A673 (cell line): ENCODE data around the gene RBFOX1. TPM values are rescaled to one million over a fixed set of nuclear protein-coding genes. Genes with fewer than 3 reads are reported as not detected.

Experiments used
- BruUV-seq: library from RNA; stranded (reverse); fragments of 400-500 nt; replicated peaks from 2 replicates; lab custom pipeline; 2021; lab: Mats Ljungman, UMichigan
- CTCF ChIA-PET: fragments of 300-600 bp; sonication (Branson Sonifier 250); formaldehyde crosslinking; loops from one replicate; lab custom pipeline; 2022; ENCODE audit warnings: antibody characterized with exemption; lab: Charles Lee
- POLR2A ChIA-PET: fragments of 300-600 bp; sonication (Branson Sonifier 250); formaldehyde crosslinking; loops from one replicate; lab custom pipeline; 2022; ENCODE audit warnings: antibody characterized with exemption; ENCODE audit not compliant: low non-redundant PET; lab: Charles Lee
- DNase-seq: peaks from one replicate; pipeline ENCODE4 v3.0.0-alpha.2; 2015; ENCODE audit warnings: low spot score
- H3K27ac ChIP-seq: fragments of 200-600 bp; sonication (generic); 2 replicates; pipeline ENCODE4 v1.5.1; 2016; ENCODE audit warnings: mixed run types, low read depth, mild to moderate bottlenecking, mixed read lengths, antibody characterized with exemption, low read length; ENCODE audit not compliant: poor library complexity, severe bottlenecking
- H3K27me3 ChIP-seq: fragments of 200-600 bp; sonication (generic); replicated peaks from 2 replicates; pipeline ENCODE4 v1.6.1; 2017; ENCODE audit warnings: mixed run types, low read depth, mild to moderate bottlenecking, mixed read lengths, antibody characterized with exemption, low read length; ENCODE audit not compliant: insufficient read depth, poor library complexity
- H3K36me3 ChIP-seq: fragments of 200-600 bp; sonication (generic); 2 replicates; pipeline ENCODE4 v1.6.1; 2016; ENCODE audit warnings: mixed run types, mild to moderate bottlenecking, mixed read lengths, antibody characterized with exemption, low read length; ENCODE audit not compliant: insufficient read depth, poor library complexity, severe bottlenecking
- H3K4me1 ChIP-seq: fragments of 200-600 bp; sonication (generic); 2 replicates; pipeline ENCODE4 v1.6.1; 2017; ENCODE audit warnings: mixed run types, mild to moderate bottlenecking, mixed read lengths, antibody characterized with exemption, low read length; ENCODE audit not compliant: insufficient read depth, poor library complexity, severe bottlenecking
- H3K4me3 ChIP-seq: fragments of 200-600 bp; sonication (generic); 2 replicates; pipeline ENCODE4 v1.5.1; 2016; ENCODE audit warnings: low read depth, mixed run types, mild to moderate bottlenecking, mixed read lengths, low read length; ENCODE audit not compliant: poor library complexity, severe bottlenecking
- H3K9me3 ChIP-seq: fragments of 200-600 bp; sonication (generic); 2 replicates; pipeline ENCODE4 v1.6.1; 2016; ENCODE audit warnings: mixed run types, low read depth, mild to moderate bottlenecking, mixed read lengths, antibody characterized with exemption, low read length; ENCODE audit not compliant: poor library complexity, severe bottlenecking
- CTCF ChIP-seq: fragments of 300-800, 200-600 bp; sonication (generic); conservative IDR thresholded peaks from 2 replicates; pipeline ENCODE4 v1.5.1; 2017; ENCODE audit warnings: low read depth, mild to moderate bottlenecking, antibody characterized with exemption, low read length, moderate library complexity, mixed read lengths
- EZH2 ChIP-seq: fragments of 200-600 bp; sonication (generic); IDR thresholded peaks from 2 replicates; pipeline ENCODE4 v1.6.1; 2017; ENCODE audit warnings: borderline replicate concordance, low read depth, mild to moderate bottlenecking, mixed read lengths, antibody characterized with exemption, low read length; ENCODE audit not compliant: poor library complexity, severe bottlenecking
- intact Hi-C: fragments of 100-400 bp; cut with micrococcal nuclease; formaldehyde crosslinking; loops from one replicate; pipeline ENCODE4 v1.10.0; 2022; ENCODE audit not compliant: unreplicated experiment
- total RNA-seq: library from RNA; stranded (reverse); gene quantifications from 2 replicates; pipeline ENCODE4 v1.2.3, GENCODE V29; 2021

RBFOX1 gene
- total RNA-seq, 1 experiment from 2014 or later, result 1.8 TPM

DNA sequence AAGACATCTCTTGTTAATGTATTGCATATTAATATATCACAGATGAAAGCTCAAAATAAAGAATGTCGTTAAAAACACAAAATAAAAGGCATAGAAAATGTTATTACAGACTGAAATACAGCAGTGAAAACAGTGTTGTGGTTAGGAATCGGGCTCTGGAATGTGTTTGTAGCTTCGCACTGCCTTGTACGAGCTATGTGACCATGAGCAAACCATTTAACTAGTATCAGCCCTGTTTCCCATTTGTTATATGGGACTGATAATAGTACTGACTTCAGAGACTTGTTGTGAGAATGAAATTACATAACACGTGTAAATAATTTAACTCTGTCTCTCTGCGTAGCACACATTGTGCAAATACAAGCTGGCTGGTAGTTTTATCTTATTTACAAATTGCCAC is 648 bp upstream of the RBFOX1 start:
- ChIA-PET CTCF (no interaction called here), POLR2A (no interaction called here)
- no peaks in the 10 kb centered on the region for H3K36me3 ChIP-seq
- no peak for DNase-seq
- peaks cover 6% of the 10 kb centered on the region for H3K9me3 ChIP-seq
- no peak overlapping the region for H3K4me3 ChIP-seq
- no peak overlapping the region for H3K27ac ChIP-seq
- intact Hi-C loops, result no loop called here
- TF ChIP-seq CTCF (no peak), EZH2 (no peak)
- no TSS peak for BruUV-seq
- no peaks in the 10 kb centered on the region for H3K27me3 ChIP-seq
- no peaks in the 10 kb centered on the region for H3K4me1 ChIP-seq

DNA sequence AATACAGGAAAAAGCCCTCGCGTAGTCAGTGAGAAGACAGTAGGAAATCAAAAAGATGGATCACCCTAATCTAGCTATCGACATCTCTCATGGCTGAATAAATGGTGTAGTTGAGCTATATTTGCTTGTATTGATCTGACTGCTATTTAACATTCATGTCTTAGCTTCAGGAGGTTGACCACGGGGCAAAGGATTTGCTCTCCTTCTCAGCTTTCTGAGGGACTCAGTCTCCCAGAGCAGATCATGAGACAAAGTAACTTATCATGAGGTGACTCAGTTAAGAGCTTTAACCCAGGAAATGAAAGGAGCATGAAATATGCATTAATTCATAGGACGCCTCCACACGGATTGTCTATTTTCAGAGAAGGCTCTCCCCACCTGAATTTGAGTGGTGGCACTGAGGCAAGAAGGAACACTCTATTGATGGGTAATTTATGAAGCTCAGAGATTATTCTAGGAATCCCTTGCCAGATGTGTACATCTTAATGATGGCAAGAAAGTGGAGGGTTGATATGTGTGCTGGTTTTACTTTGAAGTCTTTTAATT is 608 bp downstream of the RBFOX1 start:
- Histone ChIP-seq H3K27ac (no peak overlapping the region), H3K4me1 (no peaks in the 10 kb centered on the region), H3K9me3 (peaks cover 6% of the 10 kb centered on the region), H3K36me3 (no peaks in the 10 kb centered on the region), H3K27me3 (no peaks in the 10 kb centered on the region), H3K4me3 (no peak overlapping the region)
- TF ChIP-seq CTCF (no peak), EZH2 (no peak)
- no TSS peak for BruUV-seq
- ChIA-PET POLR2A (no interaction called here), CTCF (no interaction called here)
- no peak for DNase-seq
- intact Hi-C loops, result no loop called here

- CTCF ChIA-PET, result no interaction called here
- Histone ChIP-seq H3K4me1 (no peaks in the 10 kb centered on the region), H3K9me3 (peaks cover 5% of the 10 kb centered on the region), H3K36me3 (no peaks in the 10 kb centered on the region), H3K27ac (no peak overlapping the region), H3K27me3 (no peaks in the 10 kb centered on the region), H3K4me3 (no peak overlapping the region)
- no peak for TF ChIP-seq EZH2
- TF ChIP-seq CTCF, result no peak
- POLR2A ChIA-PET, result no interaction called here
- no TSS peak for BruUV-seq
- intact Hi-C loops, result no loop called here
- DNase-seq, result no peak
These were observed 2.3 kb downstream of the RBFOX1 start for GRCh38 chr16:7334801-7335560.
